ENCODE measurements around the gene ZNF24.

GRCh38 chr18:35322486-35323458 is 21.4 kb downstream of the ZNF24 start:
- TF ChIP-seq FOXP2 (optimal IDR thresholded peaks at IDR 0.05; ENCODE audit: control extremely low read depth, extremely low read length, insufficient read depth) (no peak), EZH2 (IDR thresholded peaks at IDR 0.05) (no peak)

Data from SK-N-MC (cell line).